Gastrocnemius medialis (tissue), 4 donors: Measurements from ENCODE around the gene USP36. TPM values are rescaled to one million over a fixed set of nuclear protein-coding genes. Genes with fewer than 3 reads are reported as not detected.

ENCODE experiments used
- ATAC-seq, 2 donors: fragments of 150-250 bp; one replicate each; pipeline ENCODE4 v1.9.1; 2016
- DNase-seq, 2 donors: peaks; one replicate each; pipeline ENCODE4 v3.0.0-alpha.2; 2019
- H3K27ac ChIP-seq, 4 donors: fragments of 200-600 bp; sonication (generic); 1 replicate in 1 of 4; 2 replicates in 3 of 4; pipeline ENCODE4 v1.5.1; 2016 to 2018; ENCODE audit warnings: mild to moderate bottlenecking in 2 of 4, moderate library complexity in 1 of 4
- H3K27me3 ChIP-seq, 3 donors: fragments of 200-600 bp; sonication (generic) in 2 of 3; 1 replicate in 1 of 3; 2 replicates in 2 of 3; pipeline versions ENCODE4 v1.5.1 to v1.6.0; 2016 to 2019; ENCODE audit warnings: mild to moderate bottlenecking in 1 of 3, moderate library complexity in 1 of 3
- H3K36me3 ChIP-seq, 2 donors: fragments of 200-600 bp; sonication (generic) in 1 of 2; one replicate each; pipeline ENCODE4 v1.5.1; 2017 to 2018
- H3K4me1 ChIP-seq, 2 donors: fragments of 200-600 bp; sonication (generic) in 1 of 2; one replicate each; pipeline ENCODE4 v1.5.1; 2016 to 2017; ENCODE audit warnings: mild to moderate bottlenecking in 2 of 2
- H3K4me3 ChIP-seq, 4 donors: fragments of 200-600 bp; sonication (generic) in 3 of 4; 1 replicate in 1 of 4; 2 replicates in 3 of 4; pipeline ENCODE4 v1.5.1; 2016 to 2019; ENCODE audit warnings: mild to moderate bottlenecking in 2 of 4
- H3K9me3 ChIP-seq, 3 donors: fragments of 200-600 bp; sonication (generic) in 2 of 3; 1 replicate in 1 of 3; 2 replicates in 2 of 3; pipeline ENCODE4 v1.5.1; 2016 to 2019
- CTCF ChIP-seq, 5 experiments: fragments of 450-650 bp in 3 of 5; fragments of 200-600 bp in 2 of 5; sonication (generic) in 2 of 5; IDR thresholded peaks in 4 of 5; conservative IDR thresholded peaks in 1 of 5; 1 replicate in 4 of 5; 2 replicates in 1 of 5; pipeline ENCODE4 v1.5.1; 2016 to 2019; ENCODE audit warnings: antibody characterized with exemption in 5 of 5, mild to moderate bottlenecking in 3 of 5, moderate library complexity in 3 of 5
- POLR2A ChIP-seq, 2 donors: fragments of 450-650 bp; IDR thresholded peaks; one replicate each; pipeline ENCODE4 v1.6.1; 2017; ENCODE audit warnings: antibody characterized with exemption in 2 of 2, mild to moderate bottlenecking in 2 of 2, moderate library complexity in 2 of 2
- in situ Hi-C, 4 donors: fragments of 200-750 bp; cut with MboI; loops; one replicate each; pipeline versions ENCODE4 v1.15.0 to v1.8.0; 2017; ENCODE audit warnings: low sequenced_read_pairs in 4 of 4
- intact Hi-C: fragments of 100-400 bp; cut with DNase I; formaldehyde crosslinking; loops from one replicate; pipeline ENCODE4 v1.15.1; 2023; ENCODE audit warnings: low total_unique reads
- total RNA-seq, 4 donors: library from RNA; depleted of rRNA; stranded (reverse); fragments of >200 nt; gene quantifications; one replicate each; pipeline versions ENCODE4 v1.1.0 to v1.2.3, GENCODE V29; 2016

USP36 gene
- total RNA-seq, 4 donors from 2014 or later: 15.2 to 21.1 (median 20.0) TPM

DNA sequence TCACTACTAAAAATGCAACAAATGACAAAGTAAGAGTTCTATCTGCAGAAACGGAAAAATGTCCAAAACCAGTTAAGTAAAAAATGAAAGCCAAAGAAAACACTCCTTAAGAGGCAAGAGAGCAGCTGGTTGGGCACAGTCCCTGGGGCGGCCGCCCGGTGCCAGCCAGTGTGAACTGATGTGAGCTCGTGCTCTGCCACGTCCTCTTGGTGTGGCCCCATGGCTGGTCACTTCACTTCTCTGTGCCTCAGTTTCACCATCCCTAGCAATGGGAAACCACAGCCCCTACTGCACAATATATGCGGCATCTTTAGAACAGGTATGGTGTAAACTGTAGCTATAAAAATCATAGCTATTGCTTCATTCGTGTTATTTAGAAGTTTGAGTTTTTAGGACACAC is 21.2 kb downstream of the USP36 start:
- intact Hi-C loops (no loop called here), in situ Hi-C loops (loop anchor here in 2 of 4 donors (25.0 kb wide), 1 partner anchor 332 kb away; no protein-coding TSS in a partner anchor)

GRCh38 chr17:78818932-78819331 is 21.7 kb downstream of the USP36 start:
- Histone ChIP-seq H3K4me1 (no peaks in the 10 kb centered on the region), H3K27ac (peak overlapping the region in 3 of 4 donors; percentile 20 to 41 (median 33)), H3K4me3 (no peak overlapping the region), H3K36me3 (peaks cover 0 to 88% of the 10 kb centered on the region in 2 donors), H3K9me3 (no peaks in the 10 kb centered on the region), H3K27me3 (no peaks in the 10 kb centered on the region)
- in situ Hi-C loops: loop anchor here in 2 of 4 donors (25.0 kb wide), 1 partner anchor 332 kb away; no protein-coding TSS in a partner anchor
- no peak for TF ChIP-seq CTCF (IDR thresholded peaks at IDR 0.05 in 4 of 5, conservative IDR thresholded peaks at IDR 0.05 in 1 of 5)
- peak in 1 of 2 donors; percentile 37 for TF ChIP-seq POLR2A (IDR thresholded peaks at IDR 0.05)
- ATAC-seq (no peak), DNase-seq (no peak)
- intact Hi-C loops: no loop called here

More for the DNA sequence above, 21.2 kb downstream of the USP36 start:
- no peak for DNase-seq
- no peak for ATAC-seq
- no peak overlapping the region for H3K4me3 ChIP-seq
- no peaks in the 10 kb centered on the region for H3K4me1 ChIP-seq
- no peaks in the 10 kb centered on the region for H3K9me3 ChIP-seq
- H3K27ac ChIP-seq: peak overlapping the region in 3 of 4 donors; percentile 20 to 41 (median 33)
- no peaks in the 10 kb centered on the region for H3K27me3 ChIP-seq
- H3K36me3 ChIP-seq: peaks cover 0 to 88% of the 10 kb centered on the region in 2 donors
- TF ChIP-seq CTCF (IDR thresholded peaks at IDR 0.05 in 4 of 5, conservative IDR thresholded peaks at IDR 0.05 in 1 of 5) (no peak), POLR2A (IDR thresholded peaks at IDR 0.05) (no peak)

- ATAC-seq (no peak), DNase-seq (no peak)
- Histone ChIP-seq H3K9me3 (no peaks in the 10 kb centered on the region), H3K4me3 (no peak overlapping the region), H3K27ac (peak overlapping the region in 1 of 4 donors; percentile 33), H3K4me1 (peaks cover 0 to 5% of the 10 kb centered on the region in 2 donors), H3K27me3 (no peaks in the 10 kb centered on the region), H3K36me3 (peaks cover 0 to 88% of the 10 kb centered on the region in 2 donors)
- intact Hi-C loops (no loop called here), in situ Hi-C loops (loop anchor here in 2 of 4 donors (25.0 kb wide), 1 partner anchor 331 kb away; no protein-coding TSS in a partner anchor)
- TF ChIP-seq POLR2A (IDR thresholded peaks at IDR 0.05) (no peak), CTCF (IDR thresholded peaks at IDR 0.05 in 4 of 5, conservative IDR thresholded peaks at IDR 0.05 in 1 of 5) (no peak)
Observed at GRCh38 chr17:78818152-78818846, 22.3 kb downstream of the USP36 start.

DNA sequence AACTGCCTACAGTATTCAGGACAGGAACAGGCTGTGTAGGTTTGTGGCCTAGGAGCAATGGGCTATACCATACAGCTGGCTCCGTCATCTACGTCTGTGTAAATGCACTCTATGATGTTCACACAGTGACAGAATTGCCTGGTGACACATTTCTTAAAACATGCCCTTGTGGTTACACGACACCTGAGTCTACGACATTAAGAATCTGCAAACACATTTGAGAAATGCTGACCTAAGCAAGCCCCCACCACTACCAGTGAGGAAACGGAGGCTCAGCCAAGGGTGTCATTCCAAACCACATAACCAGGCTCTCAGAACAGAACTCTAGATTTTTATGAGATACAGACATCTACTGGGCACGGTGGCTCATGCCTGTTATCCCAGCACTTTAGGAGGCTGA is 23.5 kb downstream of the USP36 start:
- DNase-seq (no peak), ATAC-seq (peak in 1 of 2 donors; percentile 54)
- H3K4me1 ChIP-seq: peaks cover 3 to 9% of the 10 kb centered on the region in 2 donors
- no peak overlapping the region for H3K27ac ChIP-seq
- no peak for TF ChIP-seq POLR2A (IDR thresholded peaks at IDR 0.05)
- no peak for TF ChIP-seq CTCF (IDR thresholded peaks at IDR 0.05 in 4 of 5, conservative IDR thresholded peaks at IDR 0.05 in 1 of 5)
- in situ Hi-C loops (loop anchor here in 2 of 4 donors (25.0 kb wide), 1 partner anchor 330 kb away; no protein-coding TSS in a partner anchor), intact Hi-C loops (no loop called here)
- H3K4me3 ChIP-seq: no peak overlapping the region
- H3K36me3 ChIP-seq: peaks cover 0 to 95% of the 10 kb centered on the region in 2 donors
- no peaks in the 10 kb centered on the region for H3K27me3 ChIP-seq
- no peaks in the 10 kb centered on the region for H3K9me3 ChIP-seq
